WTC11 (cell line): ENCODE data around the gene TCHP. TPM values are rescaled to one million over a fixed set of nuclear protein-coding genes. Genes with fewer than 3 reads are reported as not detected.
"Not testable (repeated sequence)": the region's sequence is repeated elsewhere in the genome, so short reads cannot be mapped to it uniquely, and the experiment has no call there.

Source experiments
- ATAC-seq: fragments of 200-7000 bp; cut with Tn5 transposase; 2 replicates; pipeline ENCODE4 v1.10.0; 2021; ENCODE audit warnings: mild to moderate bottlenecking, moderate library complexity
- CTCF ChIA-PET: fragments of 300-600 bp; sonication (Branson Sonifier 250); formaldehyde crosslinking; loops from one replicate; lab custom pipeline; 2021; ENCODE audit warnings: antibody characterized with exemption; lab: Charles Lee
- POLR2A ChIA-PET: fragments of 350-600 bp; sonication (Branson Sonifier 250); formaldehyde crosslinking; loops from one replicate; lab custom pipeline; 2021; ENCODE audit warnings: antibody characterized with exemption; lab: Charles Lee
- DNase-seq: peaks from one replicate; pipeline ENCODE4 v3.0.0; 2021; ENCODE audit warnings: low spot score
- H3K27ac Mint-ChIP-seq: 2 replicates; pipeline ENCODE4 v1.8.0; 2021; ENCODE audit warnings: mixed read lengths
- H3K27me3 Mint-ChIP-seq: 2 replicates; pipeline ENCODE4 v1.8.0; 2021; ENCODE audit warnings: low read depth, mild to moderate bottlenecking, moderate library complexity, mixed read lengths
- H3K36me3 Mint-ChIP-seq: 2 replicates; pipeline ENCODE4 v1.8.0; 2021; ENCODE audit warnings: mixed read lengths
- H3K4me1 Mint-ChIP-seq: 2 replicates; pipeline ENCODE4 v1.8.0; 2022; ENCODE audit warnings: mixed read lengths
- H3K4me3 Mint-ChIP-seq: 2 replicates; pipeline ENCODE4 v1.8.0; 2021; ENCODE audit warnings: mild to moderate bottlenecking, moderate library complexity, mixed read lengths
- H3K9me3 Mint-ChIP-seq: 2 replicates; pipeline ENCODE4 v1.8.0; 2021; ENCODE audit warnings: mixed read lengths
- E2F1 ChIP-seq: sonication (generic); formaldehyde crosslinking; IDR thresholded peaks from 2 replicates; pipeline ENCODE4 v1.8.0; 2022; ENCODE audit warnings: mild to moderate bottlenecking, missing genetic modification reagents
- ELF4 ChIP-seq: sonication (generic); formaldehyde crosslinking; IDR thresholded peaks from 2 replicates; pipeline ENCODE4 v1.8.1; 2022; ENCODE audit warnings: low read depth, mild to moderate bottlenecking, moderate library complexity, missing genetic modification reagents
- GABPB1 ChIP-seq: sonication (generic); formaldehyde crosslinking; IDR thresholded peaks from 2 replicates; pipeline ENCODE4 v1.8.1; 2023; ENCODE audit warnings: mild to moderate bottlenecking, missing genetic modification reagents
- GRHL2 ChIP-seq: fragments of 250-450 bp; sonication (Bioruptor Pico); IDR thresholded peaks from 2 replicates; pipeline ENCODE4 v1.8.0; 2022; ENCODE audit warnings: mild to moderate bottlenecking, moderate library complexity; ENCODE audit not compliant: insufficient replicate concordance, severe bottlenecking
- IRF1 ChIP-seq: sonication (generic); formaldehyde crosslinking; IDR thresholded peaks from 2 replicates; pipeline ENCODE4 v1.8.0; 2023; ENCODE audit warnings: missing genetic modification reagents
- MYBL2 ChIP-seq: sonication (generic); formaldehyde crosslinking; IDR thresholded peaks from 2 replicates; pipeline ENCODE4 v1.8.1; 2023; ENCODE audit warnings: mild to moderate bottlenecking, moderate library complexity, missing genetic modification reagents
- NFYB ChIP-seq: sonication (generic); formaldehyde crosslinking; conservative IDR thresholded peaks from 2 replicates; pipeline ENCODE4 v1.8.0; 2022; ENCODE audit warnings: low read depth, missing genetic modification reagents
- PREB ChIP-seq: sonication (generic); formaldehyde crosslinking; IDR thresholded peaks from 2 replicates; pipeline ENCODE4 v1.8.1; 2022; ENCODE audit warnings: mild to moderate bottlenecking, missing genetic modification reagents, moderate library complexity, borderline replicate concordance
- RORB ChIP-seq: fragments of 250-450 bp; sonication (Bioruptor Pico); IDR thresholded peaks from 2 replicates; pipeline ENCODE4 v1.9.0; 2021; ENCODE audit warnings: mild to moderate bottlenecking
- SP1 ChIP-seq: sonication (generic); formaldehyde crosslinking; conservative IDR thresholded peaks from 2 replicates; pipeline ENCODE4 v1.8.1; 2022; ENCODE audit warnings: missing genetic modification reagents
- TCF7 ChIP-seq: sonication (generic); formaldehyde crosslinking; IDR thresholded peaks from 2 replicates; pipeline ENCODE4 v1.8.0; 2022; ENCODE audit warnings: mild to moderate bottlenecking, low read depth, missing genetic modification reagents, moderate library complexity
- TP53 ChIP-seq: sonication (generic); formaldehyde crosslinking; IDR thresholded peaks from 2 replicates; pipeline ENCODE4 v1.8.1; 2023; ENCODE audit warnings: mild to moderate bottlenecking, missing genetic modification reagents
- ZNF121 ChIP-seq: sonication (generic); formaldehyde crosslinking; IDR thresholded peaks from 2 replicates; pipeline ENCODE4 v1.8.0; 2023; ENCODE audit warnings: missing genetic modification reagents
- ZNF219 ChIP-seq: sonication (generic); formaldehyde crosslinking; IDR thresholded peaks from 2 replicates; pipeline ENCODE4 v1.8.0; 2023; ENCODE audit warnings: missing genetic modification reagents, mild to moderate bottlenecking, borderline replicate concordance
- ZNF425 ChIP-seq: fragments of 250-450 bp; sonication (Bioruptor Pico); conservative IDR thresholded peaks from 2 replicates; pipeline ENCODE4 v1.9.0; 2021; ENCODE audit warnings: mild to moderate bottlenecking
- ZNF532 ChIP-seq: fragments of 250-450 bp; sonication (Bioruptor Pico); IDR thresholded peaks from 2 replicates; pipeline ENCODE4 v1.9.0; 2021; ENCODE audit warnings: mild to moderate bottlenecking, borderline replicate concordance
- total RNA-seq: library from RNA; stranded (reverse); gene quantifications from 3 replicates; pipeline ENCODE4 v1.2.3, GENCODE V29; 2021

The TCHP gene
- total RNA-seq, 1 experiment from 2014 or later = 7.9 TPM

GRCh38 chr12:109899783-109900751 is at the start of gene TCHP (continued):
- TF ChIP-seq IRF1 (CRISPR knock-in tag) = no peak
- TF ChIP-seq RORB = no peak
- TF ChIP-seq SP1 = peak; percentile 41; the same call in 1 of the 2 replicates
- peak; percentile 22; the same call in 1 of the 2 replicates for TF ChIP-seq GABPB1 (CRISPR knock-in tag)
- TF ChIP-seq TP53 = no peak
- 0 out of 2 replicates have a peak, but pooled peaks have one; percentile 54 for TF ChIP-seq PREB (CRISPR knock-in tag)
- no peak for TF ChIP-seq E2F1
- TF ChIP-seq ZNF121 (CRISPR knock-in tag) = peak; percentile 85
- TF ChIP-seq NFYB (CRISPR knock-in tag) = no peak
- TF ChIP-seq MYBL2 = no peak
- no peak for TF ChIP-seq ZNF532 (CRISPR knock-in tag)
- no peak for TF ChIP-seq ZNF425 (CRISPR knock-in tag)
- TF ChIP-seq TCF7 = no peak
- TF ChIP-seq ELF4 (CRISPR knock-in tag) = no peak
- TF ChIP-seq GRHL2 (CRISPR knock-in tag) = no peak
- no peak for TF ChIP-seq ZNF219

- H3K36me3 Mint-ChIP-seq = not testable (repeated sequence)
These were observed 49.6 kb upstream of the TCHP start for GRCh38 chr12:109850518-109850917.

More at GRCh38 chr12:109850518-109850917, 49.6 kb upstream of the TCHP start:
- H3K4me3 Mint-ChIP-seq, H3K9me3 Mint-ChIP-seq, H3K27ac Mint-ChIP-seq, ATAC-seq, POLR2A ChIA-PET, H3K27me3 Mint-ChIP-seq, H3K4me1 Mint-ChIP-seq, DNase-seq: not testable (repeated sequence)
- TF ChIP-seq ZNF121 (CRISPR knock-in tag) = peak; percentile 62; the same call in 1 of the 2 replicates
- CTCF ChIA-PET = interaction anchor here (0.6 to 1.0 kb wide), 3 partner anchors 9 to 233 kb away, joined by 3 to 5 read pairs (median 5); no protein-coding TSS in a partner anchor
